SJSA1 (cell line): ENCODE data around the gene FMO2. TPM values are rescaled to one million over a fixed set of nuclear protein-coding genes. Genes with fewer than 3 reads are reported as not detected.
A peak's percentile ranks its signal among the peaks of the same experiment; 100 is the strongest.

ENCODE experiments used
- DNase-seq, 2 experiments: peaks; one replicate each; pipeline ENCODE4 v3.0.0-alpha.2; 2015 to 2020; ENCODE audit warnings: low spot score in 2 of 2, low read depth in 1 of 2
- H3K27ac ChIP-seq: fragments of 250-450 bp; sonication (Bioruptor Pico); 2 replicates; pipeline ENCODE4 v1.5.1; 2020; ENCODE audit warnings: mild to moderate bottlenecking, moderate library complexity
- H3K27me3 ChIP-seq: fragments of 250-450 bp; sonication (Bioruptor Pico); replicated peaks from 2 replicates; pipeline ENCODE4 v1.5.1; 2020; ENCODE audit warnings: mild to moderate bottlenecking, moderate library complexity
- H3K36me3 ChIP-seq: fragments of 250-450 bp; sonication (Bioruptor Pico); 2 replicates; pipeline ENCODE4 v1.5.1; 2020; ENCODE audit warnings: mild to moderate bottlenecking
- H3K4me1 ChIP-seq: fragments of 250-450 bp; sonication (Bioruptor Pico); replicated peaks from 2 replicates; pipeline ENCODE4 v1.6.1; 2021; ENCODE audit warnings: mild to moderate bottlenecking
- H3K4me3 ChIP-seq: fragments of 250-450 bp; sonication (Bioruptor Pico); 2 replicates; pipeline ENCODE4 v1.5.1; 2020; ENCODE audit warnings: mild to moderate bottlenecking
- H3K9me3 ChIP-seq: fragments of 250-450 bp; sonication (Bioruptor Pico); replicated peaks from 2 replicates; pipeline ENCODE4 v1.5.1; 2020; ENCODE audit warnings: mild to moderate bottlenecking
- total RNA-seq: library from RNA; depleted of rRNA; stranded (reverse); fragments of >200 nt; shearing (Covaris generic); gene quantifications from 2 replicates; pipeline ENCODE4 v1.2.3, GENCODE V29; 2014

Gene FMO2
- total RNA-seq, 1 experiment from 2014 or later, result not detected

DNA sequence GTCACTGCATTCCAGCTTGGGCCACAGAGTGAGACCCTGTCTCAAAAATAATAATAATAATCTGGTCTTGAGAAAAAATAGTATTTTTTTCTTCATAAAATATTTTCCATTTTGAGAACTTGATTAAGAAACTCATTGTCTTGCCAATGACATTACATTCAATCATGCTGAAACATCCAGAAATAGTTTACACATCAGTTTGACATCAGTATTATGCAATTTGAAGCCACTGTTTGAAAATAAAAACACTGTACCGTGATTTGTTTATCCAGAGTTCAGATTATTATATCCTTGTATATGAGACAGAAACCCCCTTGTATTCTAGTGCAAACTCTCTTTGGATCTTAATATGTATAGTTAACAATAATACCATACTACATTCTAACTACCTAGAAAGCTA is 6.9 kb downstream of the FMO2 start:
- no peak overlapping the region for H3K4me3 ChIP-seq
- H3K4me1 ChIP-seq, result no peaks in the 10 kb centered on the region
- H3K36me3 ChIP-seq, result no peaks in the 10 kb centered on the region
- H3K27ac ChIP-seq, result no peak overlapping the region
- H3K9me3 ChIP-seq, result no peaks in the 10 kb centered on the region
- H3K27me3 ChIP-seq, result no peaks in the 10 kb centered on the region
- no peak for DNase-seq

DNA sequence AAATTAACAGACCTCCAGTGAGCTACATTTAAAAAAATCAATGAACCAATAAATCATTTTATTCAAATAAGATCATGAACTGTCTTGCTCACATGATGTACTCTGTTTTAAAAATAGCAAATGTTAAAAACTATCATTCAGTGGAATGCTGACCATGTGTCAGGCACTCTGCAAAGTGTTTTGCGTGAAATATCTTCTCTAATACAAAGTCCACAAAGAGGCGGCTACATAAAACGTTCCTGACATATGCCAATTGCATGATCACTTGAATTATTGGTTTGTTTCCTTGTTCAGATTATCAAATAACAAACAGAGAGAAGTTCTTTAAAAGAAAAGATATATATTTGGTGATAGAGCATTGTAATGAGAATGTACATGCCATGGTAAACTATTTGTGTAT is 10.7 kb downstream of the FMO2 start:
- DNase-seq, result no peak
- Histone ChIP-seq H3K4me3 (no peak overlapping the region), H3K36me3 (no peaks in the 10 kb centered on the region), H3K9me3 (no peaks in the 10 kb centered on the region), H3K27me3 (no peaks in the 10 kb centered on the region), H3K27ac (no peak overlapping the region), H3K4me1 (no peaks in the 10 kb centered on the region)

DNA sequence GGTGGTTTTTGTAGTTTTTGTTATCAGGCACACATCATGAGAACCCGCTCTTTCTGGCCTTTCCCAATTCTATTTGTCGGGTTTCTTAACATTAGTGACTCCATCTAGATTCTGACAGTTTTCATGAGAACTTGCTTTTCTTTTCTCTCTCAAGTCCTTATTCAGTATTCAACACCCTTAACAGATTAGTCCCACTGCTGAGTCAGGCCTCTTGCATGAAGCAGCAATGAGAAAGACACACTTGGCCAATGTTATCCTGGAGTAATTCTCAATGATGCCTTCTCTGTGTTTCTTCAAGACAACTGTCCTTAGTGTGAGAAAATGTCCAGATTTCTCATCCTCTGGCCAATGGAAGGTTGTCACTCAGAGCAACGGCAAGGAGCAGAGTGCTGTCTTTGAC is 11.3 kb downstream of the FMO2 start:
- no peak for DNase-seq
- Histone ChIP-seq H3K27ac (no peak overlapping the region), H3K27me3 (no peaks in the 10 kb centered on the region), H3K4me3 (no peak overlapping the region), H3K9me3 (no peaks in the 10 kb centered on the region), H3K4me1 (no peaks in the 10 kb centered on the region), H3K36me3 (no peaks in the 10 kb centered on the region)

DNA sequence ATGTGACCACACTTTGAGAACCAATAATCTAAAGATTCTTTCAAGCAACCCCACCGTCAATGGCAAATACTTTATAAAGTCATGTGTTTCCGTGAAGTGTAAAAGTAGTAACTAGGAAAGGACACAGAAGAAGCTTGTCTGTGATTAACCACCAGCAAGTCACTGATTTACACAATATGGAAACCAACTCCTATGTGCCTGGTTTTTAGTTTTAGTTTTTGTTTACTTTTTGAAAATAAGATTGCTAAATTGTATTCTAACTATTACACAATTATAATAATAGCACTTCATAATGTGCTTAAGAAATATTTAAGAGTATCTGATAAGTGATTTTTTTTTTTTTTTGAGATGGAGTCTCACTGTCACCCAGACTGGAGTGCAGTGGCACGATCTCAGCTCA is 13.0 kb downstream of the FMO2 start:
- no peaks in the 10 kb centered on the region for H3K9me3 ChIP-seq
- no peak overlapping the region for H3K27ac ChIP-seq
- no peak overlapping the region for H3K4me3 ChIP-seq
- H3K36me3 ChIP-seq, result no peaks in the 10 kb centered on the region
- H3K27me3 ChIP-seq, result 0 out of 2 replicates have a peak, but pooled peaks cover 4% of the 10 kb centered on the region
- no peaks in the 10 kb centered on the region for H3K4me1 ChIP-seq
- DNase-seq, result no peak

DNA sequence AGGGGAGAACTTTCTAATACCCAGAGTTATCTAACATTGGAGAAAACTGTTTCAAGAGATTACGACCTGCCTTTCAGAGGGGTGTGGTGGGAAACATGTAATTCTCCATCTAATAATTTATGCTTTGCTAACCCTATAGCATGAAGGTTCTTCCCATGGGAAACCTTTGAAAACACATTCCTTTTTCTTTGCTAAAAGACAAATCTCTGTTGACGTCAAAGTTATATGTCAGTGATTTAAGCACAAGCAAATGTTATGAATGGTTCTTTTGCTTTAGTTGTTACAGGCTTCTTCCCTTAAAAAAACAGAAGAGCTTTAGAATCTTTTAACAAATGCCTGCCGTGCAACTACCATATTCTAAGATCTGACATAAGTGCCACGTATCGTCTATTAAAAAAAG is 19.2 kb downstream of the FMO2 start:
- DNase-seq, result no peak
- H3K36me3 ChIP-seq, result no peaks in the 10 kb centered on the region
- H3K4me1 ChIP-seq, result no peaks in the 10 kb centered on the region
- H3K27ac ChIP-seq, result no peak overlapping the region
- no peak overlapping the region for H3K4me3 ChIP-seq
- no peaks in the 10 kb centered on the region for H3K9me3 ChIP-seq
- H3K27me3 ChIP-seq, result 0 out of 2 replicates have a peak, but pooled peaks cover 4% of the 10 kb centered on the region

DNA sequence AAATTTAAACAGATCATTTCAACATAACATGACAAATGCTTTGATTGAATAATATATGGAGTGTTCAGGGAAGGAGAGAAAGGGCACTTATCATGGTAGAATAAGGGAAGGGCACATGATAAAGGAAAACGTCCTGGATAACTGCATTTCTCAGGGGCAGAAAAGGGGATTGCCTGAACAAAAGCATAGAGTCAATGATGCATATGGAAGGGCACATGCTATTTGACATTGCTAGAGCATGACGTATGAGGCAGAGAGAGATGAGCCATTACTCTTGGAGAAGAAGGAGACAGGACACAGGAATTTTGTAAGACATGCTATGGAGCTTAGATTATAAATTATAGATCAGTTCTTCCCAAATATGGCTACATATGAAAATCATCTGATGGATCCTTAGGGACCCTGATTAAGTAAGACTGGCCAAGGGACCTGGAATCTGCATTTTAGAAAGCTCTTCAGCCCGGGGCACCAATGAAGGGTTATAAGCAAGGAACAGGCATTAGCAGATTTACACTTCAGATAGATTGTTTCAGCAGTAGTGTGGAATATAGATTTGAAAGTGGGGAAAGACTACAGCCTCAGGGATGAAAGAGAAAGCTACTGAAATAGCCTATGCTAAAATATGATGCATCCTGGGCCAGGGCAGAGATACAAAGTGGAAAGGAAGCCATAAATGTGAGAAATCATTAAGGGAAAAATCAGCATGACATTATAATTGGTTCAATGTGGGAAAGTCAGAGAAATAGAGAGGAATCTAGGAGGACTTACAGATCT is 21.3 kb downstream of the FMO2 start:
- DNase-seq, result no peak
- no peak overlapping the region for H3K27ac ChIP-seq
- no peak overlapping the region for H3K4me3 ChIP-seq
- no peaks in the 10 kb centered on the region for H3K36me3 ChIP-seq
- peaks cover 12% of the 10 kb centered on the region for H3K4me1 ChIP-seq
- H3K9me3 ChIP-seq, result no peaks in the 10 kb centered on the region
- 0 out of 2 replicates have a peak, but pooled peaks cover 4% of the 10 kb centered on the region for H3K27me3 ChIP-seq

DNA sequence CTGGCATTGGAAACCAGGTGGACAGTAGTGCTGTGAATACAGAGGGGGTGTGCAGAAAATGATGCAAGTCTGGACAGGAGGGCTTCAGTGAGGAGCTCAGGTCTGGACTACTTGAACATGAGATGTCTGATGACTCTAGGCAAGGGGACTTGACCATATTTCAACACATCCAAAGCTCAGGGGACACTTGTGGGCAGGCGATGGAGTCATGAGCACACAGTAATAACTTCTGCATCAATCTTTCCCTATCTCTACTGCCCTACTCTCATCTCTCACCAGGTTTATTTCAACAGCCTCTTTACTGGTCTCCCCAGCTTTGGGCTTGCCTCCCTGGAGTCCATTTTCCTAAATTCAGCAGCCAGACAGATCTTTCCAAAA is 21.9 kb downstream of the FMO2 start:
- peaks cover 18% of the 10 kb centered on the region for H3K4me1 ChIP-seq
- H3K27ac ChIP-seq, result no peak overlapping the region
- no peak overlapping the region for H3K4me3 ChIP-seq
- 0 out of 2 replicates have a peak, but pooled peaks cover 4% of the 10 kb centered on the region for H3K27me3 ChIP-seq
- DNase-seq, result no peak
- no peaks in the 10 kb centered on the region for H3K9me3 ChIP-seq
- H3K36me3 ChIP-seq, result no peaks in the 10 kb centered on the region

DNA sequence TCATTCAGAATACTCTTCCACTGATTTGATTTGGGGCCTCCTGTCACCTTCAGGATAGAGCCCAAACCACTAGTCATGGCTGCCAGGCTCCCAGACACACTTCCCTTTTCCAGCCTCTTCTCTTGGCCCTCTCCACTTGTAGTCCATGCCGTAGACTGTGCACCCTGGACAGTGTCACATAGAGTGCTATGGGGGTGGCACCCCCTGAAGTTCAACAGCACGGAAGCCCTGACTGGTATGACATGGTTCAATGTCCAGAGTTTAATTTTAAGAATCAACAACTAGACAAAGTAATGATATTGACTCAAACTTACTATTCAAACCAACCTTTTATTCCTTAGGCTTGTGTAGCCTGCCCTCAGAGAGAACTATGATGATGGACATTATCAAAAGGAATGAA is 22.3 kb downstream of the FMO2 start:
- Histone ChIP-seq H3K4me3 (no peak overlapping the region), H3K9me3 (no peaks in the 10 kb centered on the region), H3K27ac (no peak overlapping the region), H3K36me3 (no peaks in the 10 kb centered on the region), H3K27me3 (0 out of 2 replicates have a peak, but pooled peaks cover 4% of the 10 kb centered on the region), H3K4me1 (peaks cover 20% of the 10 kb centered on the region)
- DNase-seq, result no peak

DNA sequence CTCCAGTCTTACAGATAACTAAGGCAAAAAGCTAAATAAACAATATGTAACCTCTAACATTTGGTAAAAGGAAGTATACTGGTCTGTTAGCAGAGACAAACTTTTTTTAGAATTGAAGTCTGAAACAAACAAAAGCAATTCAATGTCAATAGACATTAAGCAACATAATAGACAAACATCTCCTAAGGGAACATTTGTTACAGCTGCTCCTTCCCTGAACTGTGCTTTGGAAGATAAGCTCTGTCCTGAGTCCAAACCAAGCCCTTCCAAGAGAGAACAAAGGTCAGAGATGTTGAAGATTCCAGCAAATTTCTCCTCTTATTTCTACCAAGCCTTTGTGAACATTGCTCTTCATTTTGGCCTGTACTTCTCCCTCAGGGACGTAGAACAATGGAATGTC is 25.3 kb downstream of the FMO2 start:
- no peak overlapping the region for H3K4me3 ChIP-seq

DNA sequence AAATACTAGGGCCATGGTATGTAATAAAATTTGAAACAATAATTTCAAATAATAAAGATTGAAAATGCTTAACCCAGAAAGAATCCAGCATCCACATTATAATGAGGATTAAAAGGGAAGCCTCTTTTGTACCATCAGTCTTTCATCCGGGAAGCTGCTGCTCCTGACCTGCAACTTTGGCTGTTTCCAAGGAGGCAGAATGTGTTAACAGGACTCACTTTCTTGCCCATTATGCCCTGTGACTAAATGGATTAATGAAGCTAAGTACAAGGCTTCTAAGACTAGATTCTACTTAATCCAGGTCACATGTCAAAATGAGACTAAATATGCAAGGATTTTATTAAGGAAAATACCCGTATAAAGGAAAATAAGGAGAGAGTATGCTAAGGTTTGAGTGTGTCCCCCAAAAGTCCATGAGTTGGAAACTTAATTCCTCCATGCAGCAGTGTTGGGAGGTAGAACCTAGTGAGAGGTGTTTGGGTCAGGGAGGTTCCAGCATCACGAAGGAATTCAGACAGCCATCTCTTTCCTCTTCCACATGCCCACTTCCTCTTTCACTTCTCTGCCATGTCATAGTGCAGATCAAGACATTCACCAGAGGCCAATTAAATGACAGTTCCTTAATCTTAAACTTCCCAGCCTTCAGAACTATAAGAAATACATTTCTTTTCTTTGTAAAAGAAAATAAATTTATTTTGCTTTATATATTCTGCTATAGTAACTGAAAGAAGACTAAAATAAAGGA is 27.7 kb downstream of the FMO2 start:
- H3K27me3 ChIP-seq, result no peaks in the 10 kb centered on the region
- DNase-seq, result no peak
- peaks cover 20% of the 10 kb centered on the region for H3K4me1 ChIP-seq
- no peak overlapping the region for H3K27ac ChIP-seq
- no peaks in the 10 kb centered on the region for H3K9me3 ChIP-seq
- no peaks in the 10 kb centered on the region for H3K36me3 ChIP-seq
- H3K4me3 ChIP-seq, result no peak overlapping the region

More for the DNA sequence above, 25.3 kb downstream of the FMO2 start:
- Histone ChIP-seq H3K9me3 (no peaks in the 10 kb centered on the region), H3K27me3 (no peaks in the 10 kb centered on the region), H3K4me1 (peaks cover 20% of the 10 kb centered on the region), H3K36me3 (no peaks in the 10 kb centered on the region), H3K27ac (no peak overlapping the region)
- peak in 1 of 2 experiments; percentile 34 for DNase-seq

DNA sequence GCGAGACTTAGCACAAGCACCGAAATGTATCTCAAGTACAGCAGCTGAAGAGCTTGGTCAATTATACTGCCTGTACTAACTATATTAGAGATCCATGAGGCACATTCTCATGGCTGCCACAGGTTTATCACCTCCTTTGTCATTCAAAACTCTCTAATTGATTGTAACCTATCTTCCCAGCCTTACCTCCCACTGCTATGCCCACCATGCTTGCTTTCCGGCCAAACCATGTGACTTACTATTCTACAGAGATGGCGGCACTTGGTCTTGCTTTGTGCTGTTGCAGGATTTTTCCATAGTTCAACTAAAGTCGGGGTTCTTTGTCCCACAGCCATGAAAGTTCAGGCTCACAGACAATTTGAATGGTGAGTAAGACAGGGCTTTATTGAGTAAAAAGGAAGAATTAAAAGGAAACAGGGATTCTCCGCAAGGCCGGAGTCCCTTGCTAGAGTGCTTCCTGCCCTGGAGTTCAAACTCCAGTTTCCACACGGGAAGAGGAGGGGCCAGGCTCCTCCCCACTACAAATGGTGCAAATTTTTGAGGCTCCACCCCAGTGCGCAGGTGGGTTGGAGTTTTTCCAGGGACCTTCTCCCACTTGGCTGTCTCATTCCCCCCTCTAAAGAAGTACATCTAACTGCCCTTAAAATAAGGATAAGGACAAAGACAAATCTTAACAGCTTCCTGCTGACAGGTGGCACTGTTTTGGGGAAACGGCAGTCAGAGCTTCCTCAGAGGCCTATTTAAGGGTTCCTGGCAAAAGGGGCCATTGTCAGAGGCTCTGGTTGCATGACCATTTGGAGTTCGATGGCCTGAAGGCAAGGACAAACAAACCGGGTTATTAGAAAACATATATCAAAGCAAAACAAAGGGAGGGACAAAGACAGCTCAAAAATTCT is 28.7 kb downstream of the FMO2 start:
- no peak for DNase-seq
- Histone ChIP-seq H3K4me3 (no peak overlapping the region), H3K4me1 (peaks cover 26% of the 10 kb centered on the region), H3K36me3 (no peaks in the 10 kb centered on the region), H3K27me3 (no peaks in the 10 kb centered on the region), H3K9me3 (no peaks in the 10 kb centered on the region; the same call in 1 of the 2 replicates), H3K27ac (no peak overlapping the region)

DNA sequence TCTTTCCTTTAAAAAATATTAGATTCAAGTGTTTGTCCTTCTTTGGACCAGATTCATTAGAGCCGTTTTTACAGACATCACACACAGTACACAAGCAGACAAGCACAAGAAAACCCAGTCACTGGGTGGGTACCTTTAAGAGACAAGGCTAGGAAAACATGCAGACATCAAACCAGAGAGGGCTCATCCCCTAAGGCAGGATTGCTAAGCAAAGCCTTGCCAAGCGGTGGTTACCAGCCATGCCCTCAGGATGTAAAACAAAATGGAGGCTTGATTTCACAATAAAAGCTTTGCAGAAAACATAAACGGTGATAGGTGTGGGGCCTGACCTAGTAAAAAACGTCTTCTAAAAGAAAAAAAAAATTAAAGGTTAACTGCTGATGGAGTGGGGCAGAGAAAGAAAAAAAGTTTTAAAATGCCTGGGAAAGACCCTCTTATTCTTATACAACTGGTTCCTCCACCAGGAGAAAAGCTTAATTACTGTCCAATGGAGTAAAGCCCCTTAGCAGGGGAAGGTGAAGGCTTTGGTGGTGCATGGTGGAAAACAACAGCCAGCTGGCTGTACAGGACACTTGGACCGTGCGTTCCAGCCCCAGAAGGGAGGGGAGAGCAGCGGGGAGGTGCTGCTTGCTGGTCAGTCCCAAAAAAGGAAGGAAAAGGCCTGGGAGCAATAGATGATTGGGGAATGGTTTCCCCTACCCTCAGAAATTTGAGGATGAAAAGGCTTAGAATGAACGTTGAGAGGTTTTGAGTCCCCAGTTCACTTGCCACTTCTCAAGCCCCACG is 32.8 kb downstream of the FMO2 start:
- Histone ChIP-seq H3K4me1 (peaks cover 33% of the 10 kb centered on the region), H3K27ac (peak overlapping the region; percentile 99; the same call in 1 of the 2 replicates), H3K27me3 (no peaks in the 10 kb centered on the region), H3K36me3 (no peaks in the 10 kb centered on the region), H3K4me3 (no peak overlapping the region), H3K9me3 (no peaks in the 10 kb centered on the region; the same call in 1 of the 2 replicates)
- DNase-seq, result no peak

DNA sequence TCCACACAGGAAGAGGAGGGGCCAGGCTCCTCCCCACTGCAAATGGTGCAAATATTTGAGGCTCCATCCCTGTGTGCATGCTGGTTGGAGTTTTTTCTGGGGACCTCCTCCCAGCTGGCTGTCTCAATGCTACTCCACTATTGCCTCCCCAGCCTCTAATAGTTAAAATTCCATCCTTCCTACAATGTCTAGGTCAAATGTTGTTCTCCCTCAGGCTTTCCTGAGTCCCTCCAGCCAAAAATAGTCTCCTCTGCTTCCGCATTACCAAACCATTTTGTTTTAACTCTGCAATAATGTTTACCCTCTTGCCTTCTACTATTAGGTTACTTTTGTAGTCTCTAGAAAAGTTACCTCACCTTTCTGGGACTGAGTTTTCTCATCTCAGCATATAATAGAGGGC is 33.6 kb downstream of the FMO2 start:
- DNase-seq, result no peak
- H3K36me3 ChIP-seq, result no peaks in the 10 kb centered on the region
- no peaks in the 10 kb centered on the region; the same call in 1 of the 2 replicates for H3K9me3 ChIP-seq
- H3K4me3 ChIP-seq, result no peak overlapping the region
- peak overlapping the region; percentile 99 for H3K27ac ChIP-seq
- no peaks in the 10 kb centered on the region for H3K27me3 ChIP-seq
- peaks cover 33% of the 10 kb centered on the region for H3K4me1 ChIP-seq
